B cell (primary cell): Measurements from ENCODE around the gene GARRE1. TPM values are rescaled to one million over a fixed set of nuclear protein-coding genes. Genes with fewer than 3 reads are reported as not detected.

ENCODE experiments used
- ATAC-seq: fragments of 200-7000 bp; cut with Tn5 transposase; one replicate; pipeline ENCODE4 v1.10.0; 2021; ENCODE audit warnings: low read depth, mild to moderate bottlenecking, moderate number of reproducible peaks, moderate library complexity
- CTCF ChIA-PET: fragments of 350-600 bp; sonication (Branson Sonifier 250); formaldehyde crosslinking; loops from one replicate; lab custom pipeline; 2021; ENCODE audit warnings: antibody characterized with exemption, inconsistent platforms; lab: Charles Lee
- POLR2A ChIA-PET: fragments of 350-600 bp; sonication (Branson Sonifier 250); formaldehyde crosslinking; loops from one replicate; lab custom pipeline; 2021; ENCODE audit warnings: antibody characterized with exemption; lab: Charles Lee
- DNase-seq: peaks from one replicate; pipeline ENCODE4 v3.0.0; 2013
- H2AFZ ChIP-seq: 2 replicates; pipeline ENCODE4 v1.6.1; 2012; ENCODE audit warnings: mild to moderate bottlenecking, low read depth, low read length; ENCODE audit not compliant: insufficient read depth, poor library complexity, severe bottlenecking
- H3K27ac ChIP-seq, 2 donors: 1 replicate in 1 of 2; 2 replicates in 1 of 2; pipeline ENCODE4 v1.5.1; 2012 to 2013; ENCODE audit warnings: low read length in 2 of 2, mild to moderate bottlenecking in 2 of 2, moderate library complexity in 1 of 2
- H3K27me3 ChIP-seq, 4 experiments: fragments of 200-600 bp in 1 of 4; sonication (generic) in 1 of 4; replicated peaks in 1 of 4; 1 replicate in 2 of 4; 2 replicates in 2 of 4; pipeline versions ENCODE4 v1.6.1 to v1.7.0; 2013 to 2016; ENCODE audit warnings: low read length in 3 of 4, mild to moderate bottlenecking in 2 of 4, mixed read lengths in 1 of 4, moderate library complexity in 1 of 4; ENCODE audit not compliant: insufficient read depth in 4 of 4, control insufficient read depth in 3 of 4; ENCODE audit errors: control extremely low read depth in 1 of 4
- H3K36me3 ChIP-seq, 2 experiments: replicated peaks in 1 of 2; 1 replicate in 1 of 2; 2 replicates in 1 of 2; pipeline versions ENCODE4 v1.6.1 to v1.7.1; 2013; ENCODE audit warnings: low read length in 1 of 2; ENCODE audit not compliant: insufficient read depth in 2 of 2, control insufficient read depth in 1 of 2; ENCODE audit errors: control extremely low read depth in 1 of 2, extremely low read depth in 1 of 2
- H3K4me1 ChIP-seq, 2 donors: fragments of 200-600 bp in 1 of 2; sonication (generic) in 1 of 2; 1 replicate in 1 of 2; 2 replicates in 1 of 2; pipeline versions ENCODE4 v1.5.1 to v1.6.1; 2013 to 2017; ENCODE audit warnings: low read length in 2 of 2; ENCODE audit not compliant: control insufficient read depth in 2 of 2, insufficient read depth in 2 of 2
- H3K4me2 ChIP-seq: replicated peaks from 2 replicates; pipeline ENCODE3; 2012; ENCODE audit warnings: mild to moderate bottlenecking, low read depth, low read length; ENCODE audit not compliant: poor library complexity, severe bottlenecking
- H3K4me3 ChIP-seq, 5 experiments: fragments of 200-600 bp in 1 of 5; sonication (generic) in 1 of 5; 1 replicate in 3 of 5; 2 replicates in 2 of 5; pipeline versions ENCODE4 v1.5.1 to v1.7.0; 2011 to 2016; ENCODE audit warnings: low read length in 4 of 5, mild to moderate bottlenecking in 4 of 5, low read depth in 2 of 5, control low read depth in 1 of 5, moderate library complexity in 1 of 5; ENCODE audit not compliant: insufficient read depth in 1 of 5; ENCODE audit errors: control extremely low read depth in 1 of 5, extremely low read depth in 1 of 5
- H3K79me2 ChIP-seq: fragments of 200-600 bp; sonication (generic); one replicate; pipeline ENCODE4 v1.6.0; 2016; ENCODE audit warnings: low read length; ENCODE audit not compliant: control insufficient read depth, insufficient read depth
- H3K9ac ChIP-seq: fragments of 200-600 bp; sonication (generic); 2 replicates; pipeline ENCODE4 v1.6.1; 2017; ENCODE audit warnings: mild to moderate bottlenecking, low read length, moderate library complexity
- H3K9me3 ChIP-seq, 3 donors: one replicate each; pipeline versions ENCODE4 v1.6.1 to v1.7.1; 2013; ENCODE audit warnings: low read length in 2 of 3; ENCODE audit not compliant: control insufficient read depth in 2 of 3, insufficient read depth in 1 of 3; ENCODE audit errors: control extremely low read depth in 1 of 3
- H4K20me1 ChIP-seq: 2 replicates; pipeline ENCODE4 v1.6.0; 2012; ENCODE audit warnings: mild to moderate bottlenecking, low read length; ENCODE audit not compliant: insufficient read depth, control insufficient read depth, poor library complexity, severe bottlenecking
- H3K27ac Mint-ChIP-seq: one replicate; pipeline ENCODE4 v1.8.0; 2021; ENCODE audit warnings: mixed read lengths
- H3K27me3 Mint-ChIP-seq: one replicate; pipeline ENCODE4 v1.8.0; 2021; ENCODE audit warnings: mixed read lengths
- H3K4me1 Mint-ChIP-seq: one replicate; pipeline ENCODE4 v1.8.0; 2021; ENCODE audit warnings: mixed read lengths
- H3K4me3 Mint-ChIP-seq: one replicate; pipeline ENCODE4 v1.8.0; 2021; ENCODE audit warnings: mixed read lengths
- H3K9me3 Mint-ChIP-seq: one replicate; pipeline ENCODE4 v1.8.0; 2022; ENCODE audit warnings: mixed read lengths; ENCODE audit not compliant: insufficient read depth
- CTCF ChIP-seq: fragments of 200-600 bp; IDR thresholded peaks from one replicate; pipeline ENCODE4 v1.8.0; 2022; ENCODE audit warnings: antibody characterized with exemption, mild to moderate bottlenecking
- EZH2 ChIP-seq: IDR thresholded peaks from 2 replicates; pipeline ENCODE4 v1.6.1; 2012; ENCODE audit warnings: borderline replicate concordance, low read depth, mild to moderate bottlenecking, moderate library complexity, low read length; ENCODE audit not compliant: insufficient read depth, poor library complexity, severe bottlenecking
- WGBS: methylation state at CpG from one replicate; pipeline ENCODE4 v1.1.5; 2013; ENCODE audit warnings: missing lambda C conversion rate; ENCODE audit not compliant: insufficient coverage; 5-methylcytosine and 5-hydroxymethylcytosine counted together
- intact Hi-C: fragments of 100-400 bp; cut with micrococcal nuclease; formaldehyde crosslinking; loops from one replicate; pipeline ENCODE4 v1.10.0; 2022
- polyA plus RNA-seq: library from polyadenylated mRNA; depleted of rRNA; stranded (reverse); fragments of >200 nt; gene quantifications from 2 replicates; pipeline ENCODE4 v1.2.3, GENCODE V29; 2012
- total RNA-seq, 2 donors: library from RNA; stranded (reverse); fragments of 120-200 nt in 1 of 2; gene quantifications; 1 replicate in 1 of 2; 2 replicates in 1 of 2; pipeline versions ENCODE4 v1.2.3 to v1.2.4, GENCODE V29; 2013 to 2022

GARRE1 gene
- total and polyA plus RNA-seq, 2 donors (not counting 1 experiment from before 2014, with no cell fraction given) = 26.3 to 55.6 TPM

GRCh38 chr19:34244611-34245299 lies 9.6 kb upstream of the GARRE1 start:
- no peaks in the 10 kb centered on the region for H3K27me3 ChIP-seq
- ChIA-PET CTCF (interaction anchor here (0.9 kb wide), 3 partner anchors 91 to 93 kb away, joined by 3 to 4 read pairs (median 3); no protein-coding TSS in a partner anchor), POLR2A (no interaction called here)
- no peaks in the 10 kb centered on the region for H4K20me1 ChIP-seq
- H3K79me2 ChIP-seq = no peaks in the 10 kb centered on the region
- H3K36me3 ChIP-seq = no peaks in the 10 kb centered on the region
- Mint-ChIP-seq H3K27ac (no peak overlapping the region), H3K27me3 (no peaks in the 10 kb centered on the region), H3K4me1 (peaks cover 3% of the 10 kb centered on the region), H3K4me3 (no peak overlapping the region), H3K9me3 (no peaks in the 10 kb centered on the region)
- H3K9ac ChIP-seq = no peak overlapping the region
- intact Hi-C loops = no loop called here
- 100% methylated on average over 4 of the region's 13 CpGs for WGBS
- H3K4me1 ChIP-seq = no peaks in the 10 kb centered on the region
- ATAC-seq = no peak
- H3K4me2 ChIP-seq = no peak overlapping the region
- no peak for DNase-seq
- no peak overlapping the region for H3K4me3 ChIP-seq
- H2AFZ ChIP-seq = no peak overlapping the region
- H3K9me3 ChIP-seq = no peaks in the 10 kb centered on the region
- H3K27ac ChIP-seq = no peak overlapping the region
- TF ChIP-seq EZH2 (no peak), CTCF (no peak)

GRCh38 chr19:34246340-34246739 lies 8.0 kb upstream of the GARRE1 start:
- no peak overlapping the region for H3K27ac Mint-ChIP-seq
- H3K4me3 Mint-ChIP-seq = no peak overlapping the region
- H3K4me1 Mint-ChIP-seq = peaks cover 3% of the 10 kb centered on the region
- Histone ChIP-seq H3K36me3 (no peaks in the 10 kb centered on the region), H2AFZ (no peak overlapping the region), H4K20me1 (no peaks in the 10 kb centered on the region), H3K9me3 (no peaks in the 10 kb centered on the region), H3K4me3 (no peak overlapping the region), H3K9ac (no peak overlapping the region), H3K27me3 (no peaks in the 10 kb centered on the region), H3K4me1 (no peaks in the 10 kb centered on the region), H3K79me2 (no peaks in the 10 kb centered on the region), H3K27ac (no peak overlapping the region), H3K4me2 (no peak overlapping the region)
- no peaks in the 10 kb centered on the region for H3K27me3 Mint-ChIP-seq
- no CpG with 5 or more reads among the region's 4 CpGs for WGBS
- intact Hi-C loops = no loop called here
- POLR2A ChIA-PET = no interaction called here
- DNase-seq = no peak
- CTCF ChIA-PET = interaction anchor here (0.7 kb wide), 1 partner anchor 100 kb away, joined by 3 read pairs; no protein-coding TSS in a partner anchor
- ATAC-seq = no peak
- H3K9me3 Mint-ChIP-seq = no peaks in the 10 kb centered on the region
- TF ChIP-seq EZH2 (no peak), CTCF (no peak)
